ENCODE measurements around the gene RCVRN.

GRCh38 chr17:9850151-9850550, 54.9 kb downstream of the RCVRN start:
- TF ChIP-seq CHD1 (IDR thresholded peaks at IDR 0.05; ENCODE audit: low read depth, low read length) = no peak
- TF ChIP-seq MAFK (IDR thresholded peaks at IDR 0.05; ENCODE audit: low read depth, low read length) = no peak
- TF ChIP-seq POLR2A (IDR thresholded peaks at IDR 0.05; ENCODE audit: low read depth, low read length) = no peak
- no peak for TF ChIP-seq CEBPB (IDR thresholded peaks at IDR 0.05; ENCODE audit: low read depth, low read length)
- no peak for TF ChIP-seq RAD21 (IDR thresholded peaks at IDR 0.05; ENCODE audit: low read length)
- no peak for TF ChIP-seq CTCF (conservative IDR thresholded peaks at IDR 0.05; ENCODE audit: low read depth, low read length)
- no peak for TF ChIP-seq ELK1 (IDR thresholded peaks at IDR 0.05; ENCODE audit: borderline replicate concordance, low read depth, low read length)
- no peak for TF ChIP-seq RFX5 (IDR thresholded peaks at IDR 0.05; ENCODE audit: low read depth, low read length)
- no peak for TF ChIP-seq SMC3 (IDR thresholded peaks at IDR 0.05; ENCODE audit: low read depth, low read length)
- no peak for TF ChIP-seq RCOR1 (IDR thresholded peaks at IDR 0.05; ENCODE audit: insufficient replicate concordance, low read length)
- TF ChIP-seq USF2 (IDR thresholded peaks at IDR 0.05; ENCODE audit: low read depth, low read length) = no peak

Data from IMR-90 (cell line).